T-helper 9 cell (primary cell): Measurements from ENCODE around the gene GRIK4.
"Not testable (repeated sequence)": the region's sequence is repeated elsewhere in the genome, so short reads cannot be mapped to it uniquely, and the experiment has no call there.

Source experiments
- DNase-seq: peaks from one replicate; pipeline ENCODE4 v3.0.0-alpha.2; 2020

Gene GRIK4

DNA sequence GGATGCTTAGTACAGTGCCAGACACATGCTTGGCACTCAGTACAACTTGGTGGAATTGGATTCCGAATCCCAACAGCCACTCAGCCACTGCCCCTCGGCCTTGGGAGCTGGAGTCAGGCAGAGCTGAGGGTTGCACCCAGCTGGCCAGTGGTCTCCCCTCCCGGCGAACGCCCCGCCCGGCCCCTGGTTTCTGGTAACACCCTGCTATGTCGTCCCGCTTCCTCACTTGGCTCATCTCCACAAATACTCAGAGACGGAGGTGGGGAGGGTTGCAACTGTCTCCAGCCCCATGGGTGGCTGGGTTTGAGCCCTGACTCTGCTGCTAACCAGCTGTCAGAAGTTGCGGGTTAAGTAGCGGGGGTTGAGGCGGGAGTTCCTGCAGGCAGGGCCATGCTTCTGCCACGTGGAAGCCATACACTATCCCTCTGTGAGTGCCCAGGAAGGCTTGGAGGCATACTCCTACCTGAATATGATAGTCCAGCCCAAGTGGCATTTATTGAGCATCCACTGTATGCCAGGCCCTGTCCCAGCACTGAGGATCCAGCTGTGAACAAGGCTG is 67.1 kb downstream of the GRIK4 start:
- DNase-seq: no peak

- no peak for DNase-seq
Measured at GRCh38 chr11:120579611-120580031, 68.1 kb downstream of the GRIK4 start.

DNA sequence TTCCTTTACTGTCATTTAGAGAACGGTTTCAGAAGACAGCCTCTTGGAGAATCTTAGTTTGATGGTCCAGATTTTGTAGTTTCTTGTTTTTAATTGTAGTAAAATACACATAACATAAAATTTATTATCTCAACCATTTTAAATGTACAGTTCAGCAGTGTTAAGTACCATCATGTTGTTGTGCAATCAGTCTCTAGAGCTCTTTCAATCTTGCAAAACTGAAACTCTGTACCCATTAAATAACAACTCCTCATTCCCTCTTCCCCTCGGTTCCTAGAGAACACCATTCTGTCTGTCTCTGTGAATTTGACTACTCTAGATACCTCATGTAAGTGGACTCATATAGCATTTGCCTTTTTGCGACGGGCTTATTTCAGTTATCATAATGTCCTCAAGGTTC is 69.8 kb downstream of the GRIK4 start:
- no peak for DNase-seq

GRCh38 chr11:120582535-120582934 is 71.0 kb downstream of the GRIK4 start:
- DNase-seq: not testable (repeated sequence)

DNA sequence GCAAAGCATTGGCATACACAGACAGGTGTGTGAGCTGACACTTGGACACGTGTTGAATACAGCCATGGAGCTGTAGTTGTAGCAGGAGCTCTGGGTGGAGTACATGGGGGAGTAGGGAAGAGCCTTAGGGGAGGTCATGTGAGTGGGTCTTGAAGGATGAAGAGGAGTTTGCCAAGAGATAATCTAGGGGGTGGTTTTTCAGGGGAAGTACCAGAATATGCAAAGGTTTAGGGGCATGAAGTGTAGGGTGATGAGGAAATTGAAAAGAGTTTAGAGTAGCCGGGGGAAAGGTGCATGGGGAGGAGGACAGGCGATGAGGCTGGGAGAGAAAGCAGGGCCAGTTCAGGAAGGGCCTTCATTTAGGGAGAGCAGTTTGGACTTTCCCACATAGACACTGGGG is 74.5 kb downstream of the GRIK4 start:
- DNase-seq: no peak

DNA sequence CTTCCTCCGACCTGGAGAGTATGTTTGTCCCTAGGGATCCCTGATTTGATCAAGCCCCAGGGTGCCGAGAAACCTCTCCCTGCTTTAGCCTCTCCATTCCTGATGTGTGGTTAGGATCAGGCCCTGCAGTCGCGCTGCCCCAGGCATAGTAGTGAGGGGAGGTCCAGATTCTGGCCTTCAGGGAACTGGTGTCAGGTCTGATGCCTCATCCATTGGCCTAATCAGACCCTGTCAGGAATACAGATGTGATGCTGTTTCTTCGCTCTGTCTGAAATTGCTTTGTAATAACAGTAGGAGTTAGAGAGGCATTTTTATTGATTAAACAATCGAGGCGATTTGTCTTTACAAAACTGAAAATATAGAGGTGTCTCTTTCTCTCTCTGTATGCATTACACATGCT is 75.2 kb downstream of the GRIK4 start:
- no peak for DNase-seq

- no peak for DNase-seq
Measured at GRCh38 chr11:120587299-120587698, 75.8 kb downstream of the GRIK4 start.

GRCh38 chr11:120589376-120589775 is 77.8 kb downstream of the GRIK4 start:
- no peak for DNase-seq

DNA sequence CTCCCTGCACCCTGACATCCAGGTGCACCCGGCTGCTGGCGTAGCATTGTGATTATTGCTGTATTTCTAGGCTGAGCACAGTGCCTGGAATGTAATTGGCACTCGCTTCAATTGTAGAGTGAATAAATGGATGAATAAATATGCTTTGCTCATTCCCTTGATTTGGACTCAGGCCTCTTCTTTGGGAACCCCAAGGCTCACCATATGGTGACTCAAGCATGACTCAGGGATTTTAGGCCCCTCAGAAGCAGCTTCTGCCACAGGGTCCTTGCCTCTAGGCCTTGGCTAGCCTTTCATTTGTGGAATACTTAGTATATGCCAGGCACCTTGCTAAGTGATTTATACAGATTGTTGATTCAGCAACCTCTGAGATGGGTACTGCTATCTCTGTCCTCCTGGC is 78.9 kb downstream of the GRIK4 start:
- DNase-seq: no peak

DNA sequence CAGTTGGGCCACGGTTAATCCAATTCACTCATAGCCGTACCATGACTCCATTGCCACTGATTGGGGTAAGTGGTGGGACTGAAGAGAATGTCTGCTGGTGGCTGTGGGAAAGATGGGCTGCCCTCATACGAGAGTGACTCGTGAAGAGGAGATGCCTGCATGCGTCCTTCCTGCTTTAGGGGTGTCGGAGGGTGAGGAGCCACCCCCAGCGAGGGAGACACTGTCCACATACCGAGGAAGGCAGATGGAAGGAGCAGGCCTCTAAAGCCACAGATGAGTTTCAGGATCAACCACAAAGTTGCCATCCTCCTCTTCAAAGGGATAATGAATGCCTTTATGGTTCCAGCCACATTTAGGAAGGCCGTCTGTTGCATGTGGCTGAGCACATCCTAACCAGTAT is 83.2 kb downstream of the GRIK4 start:
- no peak for DNase-seq

DNA sequence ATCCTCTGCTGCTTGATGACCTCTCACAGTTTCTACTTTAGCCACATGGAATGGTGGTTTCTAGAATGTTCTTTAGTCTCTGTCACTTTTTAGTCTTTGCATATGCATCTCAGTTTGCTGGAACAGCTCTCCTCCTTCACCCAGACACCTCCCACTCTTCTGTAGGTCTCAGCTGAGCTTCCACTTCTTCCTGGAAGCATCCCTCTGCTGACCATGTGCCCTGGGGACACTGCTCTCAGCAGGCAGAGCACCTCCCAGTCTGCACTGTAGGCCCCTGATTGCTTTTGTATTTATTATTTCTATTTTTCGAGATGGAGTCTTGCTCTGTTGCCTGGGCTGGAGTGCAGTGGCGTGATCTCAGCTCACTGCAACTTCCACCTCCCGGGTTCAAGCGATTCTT is 84.0 kb downstream of the GRIK4 start:
- no peak for DNase-seq

DNA sequence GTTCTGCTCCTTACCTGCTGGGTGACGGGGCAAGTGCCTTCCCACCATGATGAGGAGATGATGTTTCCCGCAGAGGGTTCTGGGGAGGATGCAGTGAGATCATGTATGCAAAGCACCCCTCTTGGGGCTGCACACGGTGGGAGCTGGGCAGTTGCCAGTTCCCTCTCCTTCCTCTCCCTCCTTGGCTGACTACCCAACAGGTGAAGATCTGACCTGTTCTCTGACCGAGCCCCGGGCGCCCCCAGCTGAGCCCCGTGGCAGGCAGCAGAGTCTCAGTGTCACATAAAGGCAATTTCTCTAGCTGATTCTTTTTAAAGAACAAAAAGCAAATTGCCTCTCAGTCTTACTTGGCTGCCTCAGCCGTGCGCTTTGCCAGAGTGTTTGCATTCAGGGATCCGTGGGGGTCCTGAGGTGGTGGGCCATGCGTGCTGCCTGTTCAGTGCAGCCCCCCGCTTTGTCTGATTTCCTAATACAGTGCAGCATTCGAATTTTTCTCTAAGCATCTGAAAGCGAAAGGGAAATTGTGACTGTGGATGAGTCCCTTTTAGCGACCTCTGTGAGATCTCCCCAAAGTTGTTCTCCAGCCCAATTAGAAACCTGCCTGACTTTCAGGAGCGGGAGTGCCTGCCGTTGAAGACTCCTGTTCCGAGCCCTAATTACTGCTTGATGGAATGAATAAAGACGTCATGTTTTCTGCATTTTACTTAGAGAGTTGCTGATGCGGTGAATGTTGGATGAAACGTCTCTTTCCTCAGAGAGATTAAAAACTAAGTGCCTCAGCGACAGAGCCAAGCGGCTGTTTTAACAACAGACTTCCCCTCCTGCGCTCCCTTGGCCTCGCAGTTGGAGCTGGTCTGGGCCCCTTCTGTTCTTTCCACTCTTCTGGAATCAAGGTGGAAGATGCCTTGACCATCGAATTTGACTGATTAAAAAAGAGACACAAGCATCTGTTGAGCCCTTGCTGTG is 86.0 kb downstream of the GRIK4 start:
- DNase-seq: no peak

DNA sequence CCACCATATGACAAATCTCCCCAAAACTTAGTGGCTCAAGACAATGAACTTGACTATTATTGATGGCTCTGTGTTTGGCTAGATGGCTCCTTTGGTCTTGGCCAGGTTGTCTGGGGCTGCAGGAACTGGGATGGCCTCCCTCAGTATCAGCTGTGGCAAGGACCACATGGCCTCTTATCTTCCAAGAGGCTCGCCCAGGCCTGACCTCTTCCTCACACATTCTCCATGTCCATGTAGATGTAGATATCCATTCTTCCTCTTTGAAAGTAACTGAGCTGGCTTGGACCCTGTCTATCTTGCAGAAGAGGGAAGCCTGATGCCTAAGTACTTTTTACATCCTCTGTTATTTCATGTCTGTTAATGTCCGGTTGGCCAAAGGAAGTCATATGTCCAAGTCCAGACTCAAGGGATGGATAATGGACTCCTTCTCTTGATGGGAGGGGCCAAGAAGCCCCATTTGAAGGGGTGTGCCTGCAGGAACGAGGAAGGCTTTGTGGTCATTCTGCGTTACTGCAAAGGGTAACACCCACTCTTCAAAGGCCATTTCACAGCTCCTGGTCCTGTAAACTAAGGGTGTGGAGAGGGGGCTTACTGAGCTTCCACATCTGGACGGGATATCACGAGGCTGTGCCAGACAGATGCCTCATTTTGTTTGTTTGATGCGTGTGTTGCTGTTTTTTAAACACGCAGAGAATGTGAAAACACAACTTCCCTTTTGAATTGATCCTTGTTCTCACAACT is 87.1 kb downstream of the GRIK4 start:
- no peak for DNase-seq

DNA sequence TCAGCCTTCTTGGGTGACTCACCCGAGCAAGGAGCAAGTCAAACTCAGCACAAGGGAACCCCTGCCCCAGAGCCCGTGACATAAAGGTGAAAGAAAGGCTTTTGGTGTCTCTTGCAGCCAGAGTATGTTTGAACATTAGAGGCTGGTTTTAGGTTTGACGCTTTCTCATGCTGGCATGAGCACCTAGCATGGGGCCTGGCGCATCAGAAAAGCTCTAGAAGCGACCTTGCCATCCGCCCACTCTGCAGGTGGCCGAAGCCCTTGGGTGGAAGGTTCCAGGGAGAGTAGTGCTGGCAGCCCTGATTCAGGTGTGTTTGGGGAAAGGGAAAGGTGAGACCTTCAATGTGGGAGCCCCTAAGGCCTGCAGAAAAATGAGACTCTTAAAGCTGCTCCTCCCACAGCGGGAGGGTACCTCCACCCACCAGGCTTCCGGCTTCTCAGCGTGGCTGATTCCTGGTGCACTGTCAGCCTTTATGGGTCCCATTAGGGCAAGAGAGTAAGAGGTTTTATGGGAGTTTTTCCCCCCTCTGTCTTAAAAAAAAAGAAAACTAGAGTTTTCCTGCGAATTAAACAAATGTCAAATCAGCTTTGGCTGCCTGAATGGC is 88.4 kb downstream of the GRIK4 start:
- no peak for DNase-seq

GRCh38 chr11:120601536-120601935 is 90.0 kb downstream of the GRIK4 start:
- DNase-seq: no peak

DNA sequence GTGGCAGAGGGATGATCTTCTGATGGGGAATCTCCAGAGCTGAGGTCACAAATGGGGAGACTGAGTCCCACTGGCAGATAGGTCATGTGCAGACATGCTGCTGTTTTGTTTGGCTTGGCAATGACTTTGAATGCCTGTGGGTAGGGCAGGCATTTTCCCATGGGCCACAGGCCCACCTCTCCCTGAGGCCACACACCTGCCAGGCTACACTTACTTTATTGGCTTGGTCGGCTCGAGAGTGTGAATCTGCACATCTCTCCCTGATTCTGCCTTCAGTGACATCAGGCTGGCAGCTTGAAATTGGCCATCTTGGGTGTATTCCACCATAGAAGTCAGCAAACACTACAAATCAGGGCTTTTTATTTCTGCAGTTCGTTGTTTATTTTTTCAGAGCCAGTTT is 91.5 kb downstream of the GRIK4 start:
- DNase-seq: no peak

DNA sequence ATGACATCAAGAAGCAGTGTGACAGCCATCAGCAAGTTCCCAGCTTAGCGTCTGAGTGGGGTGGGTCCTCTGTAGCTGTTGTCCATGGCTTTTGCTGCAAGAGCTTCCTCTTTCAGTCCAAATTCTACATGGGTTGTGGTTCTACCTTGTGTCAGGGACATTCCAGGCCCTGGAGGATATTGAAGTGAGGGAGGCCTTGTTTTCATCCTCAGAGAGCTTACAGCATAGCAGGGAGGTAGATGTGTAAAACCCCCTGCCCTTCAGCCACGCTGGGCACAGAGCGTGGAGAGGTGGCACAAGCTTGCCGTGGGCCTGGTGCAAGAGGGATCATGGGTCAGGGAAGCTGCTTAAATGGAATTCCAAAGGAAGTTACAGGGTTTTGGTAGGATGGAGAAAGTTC is 93.9 kb downstream of the GRIK4 start:
- no peak for DNase-seq

GRCh38 chr11:120606211-120607010 is 94.9 kb downstream of the GRIK4 start:
- no peak for DNase-seq

DNA sequence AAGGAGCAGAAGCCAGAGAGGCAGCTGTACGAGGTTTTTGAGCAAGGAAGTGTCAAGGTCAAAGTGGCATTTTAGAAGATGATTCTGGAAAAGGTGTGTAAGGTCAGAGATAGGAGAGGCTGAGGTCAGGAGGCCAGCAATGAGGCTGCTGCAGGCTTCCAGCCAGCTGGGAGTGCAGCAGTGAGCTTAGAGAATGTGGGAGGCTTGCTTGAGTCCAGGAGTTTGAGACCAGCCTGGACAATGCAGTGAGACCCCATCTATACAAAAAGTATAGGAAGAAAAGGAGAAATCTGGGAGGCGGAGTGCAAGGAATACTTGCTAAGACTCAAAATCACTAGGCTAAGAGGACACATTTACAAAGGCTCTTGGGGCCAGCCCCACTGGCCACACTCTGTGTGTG is 96.5 kb downstream of the GRIK4 start:
- DNase-seq: no peak

DNA sequence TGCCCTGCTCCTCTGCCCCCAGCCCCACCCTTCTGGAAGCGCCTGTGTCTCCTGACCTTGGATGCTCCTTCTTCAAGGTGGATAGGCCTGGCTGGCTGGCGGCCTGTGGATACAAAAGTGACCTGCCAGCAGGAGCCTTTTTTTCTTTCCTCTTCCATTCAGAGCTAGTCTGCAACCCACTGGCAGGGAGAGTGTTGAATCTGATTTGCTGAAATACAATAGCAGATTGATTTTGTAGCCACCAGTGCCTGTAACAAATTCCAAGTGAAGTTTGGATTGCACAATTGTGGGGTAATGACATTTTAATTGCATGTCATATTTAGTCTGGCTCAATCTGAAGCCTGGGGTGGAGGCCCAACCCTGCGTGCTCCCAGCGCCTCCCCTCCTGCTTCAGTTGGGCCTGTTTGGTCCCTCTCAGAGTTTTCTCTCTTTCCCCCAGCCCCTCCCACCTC is 97.2 kb downstream of the GRIK4 start:
- no peak for DNase-seq

DNA sequence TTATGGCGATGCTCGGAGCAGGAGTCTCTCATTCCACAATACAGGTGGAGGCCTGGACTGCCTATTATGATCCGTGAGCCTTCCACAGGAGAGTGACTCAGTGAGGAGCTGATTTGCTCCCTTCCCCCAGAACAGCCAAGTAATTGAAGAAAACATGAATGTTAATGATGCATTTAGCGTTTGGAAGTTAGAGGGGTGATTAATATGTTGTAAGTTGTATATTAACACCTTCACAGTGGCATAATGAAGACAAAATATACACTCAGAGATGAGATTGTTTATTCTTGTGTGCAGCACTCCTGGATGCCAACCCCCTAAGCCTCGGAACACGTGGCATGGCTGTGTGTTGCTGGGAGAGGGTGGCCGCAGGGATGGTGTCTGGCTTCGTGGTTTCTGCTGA is 98.6 kb downstream of the GRIK4 start:
- DNase-seq: no peak

- DNase-seq: no peak
Measured at GRCh38 chr11:120611581-120611980, 100.0 kb downstream of the GRIK4 start.
